Skin of body (tissue), 2 donors: ENCODE measurements around the gene LRRC28. TPM values are rescaled to one million over a fixed set of nuclear protein-coding genes. Genes with fewer than 3 reads are reported as not detected.

Experiments used
- DNase-seq: peaks from one replicate; lab custom pipeline; 2025; lab: John Stamatoyannopoulos, UW
- total RNA-seq: library from RNA; depleted of rRNA; stranded (reverse); fragments of >200 nt; gene quantifications from one replicate; pipeline ENCODE4 v1.2.3, GENCODE V29; 2014

The LRRC28 gene
- total RNA-seq, 1 donor from 2014 or later: 26.0 TPM

- no peak for DNase-seq
Measured at GRCh38 chr15:99434506-99435112, 183.3 kb downstream of the LRRC28 start.

GRCh38 chr15:99435113-99435695, 183.9 kb downstream of the LRRC28 start:
- no peak for DNase-seq

- peak; percentile 16 for DNase-seq
Measured at GRCh38 chr15:99435877-99436541, 184.7 kb downstream of the LRRC28 start.

GRCh38 chr15:99436542-99437314, 185.4 kb downstream of the LRRC28 start:
- DNase-seq: no peak

GRCh38 chr15:99437315-99438223, 186.3 kb downstream of the LRRC28 start:
- no peak for DNase-seq

DNA sequence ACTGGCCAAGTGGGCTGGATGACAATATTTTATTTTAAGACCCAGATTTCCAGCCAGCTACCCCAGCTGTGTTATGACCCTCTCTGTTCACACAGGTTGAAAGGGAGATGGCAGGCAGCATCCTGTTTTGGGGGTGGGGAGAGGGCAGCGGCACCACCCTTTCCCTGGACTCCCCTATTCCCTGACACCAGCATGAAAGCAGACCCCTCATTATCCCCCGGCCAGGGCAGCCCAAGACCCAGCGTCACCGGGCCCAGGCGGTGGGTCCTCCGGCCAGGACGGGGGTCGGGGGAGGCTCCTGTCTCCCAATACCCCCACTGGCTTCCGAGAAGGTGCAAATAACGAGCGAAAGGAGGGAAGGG, 186.9 kb downstream of the LRRC28 start:
- DNase-seq: no peak

DNA sequence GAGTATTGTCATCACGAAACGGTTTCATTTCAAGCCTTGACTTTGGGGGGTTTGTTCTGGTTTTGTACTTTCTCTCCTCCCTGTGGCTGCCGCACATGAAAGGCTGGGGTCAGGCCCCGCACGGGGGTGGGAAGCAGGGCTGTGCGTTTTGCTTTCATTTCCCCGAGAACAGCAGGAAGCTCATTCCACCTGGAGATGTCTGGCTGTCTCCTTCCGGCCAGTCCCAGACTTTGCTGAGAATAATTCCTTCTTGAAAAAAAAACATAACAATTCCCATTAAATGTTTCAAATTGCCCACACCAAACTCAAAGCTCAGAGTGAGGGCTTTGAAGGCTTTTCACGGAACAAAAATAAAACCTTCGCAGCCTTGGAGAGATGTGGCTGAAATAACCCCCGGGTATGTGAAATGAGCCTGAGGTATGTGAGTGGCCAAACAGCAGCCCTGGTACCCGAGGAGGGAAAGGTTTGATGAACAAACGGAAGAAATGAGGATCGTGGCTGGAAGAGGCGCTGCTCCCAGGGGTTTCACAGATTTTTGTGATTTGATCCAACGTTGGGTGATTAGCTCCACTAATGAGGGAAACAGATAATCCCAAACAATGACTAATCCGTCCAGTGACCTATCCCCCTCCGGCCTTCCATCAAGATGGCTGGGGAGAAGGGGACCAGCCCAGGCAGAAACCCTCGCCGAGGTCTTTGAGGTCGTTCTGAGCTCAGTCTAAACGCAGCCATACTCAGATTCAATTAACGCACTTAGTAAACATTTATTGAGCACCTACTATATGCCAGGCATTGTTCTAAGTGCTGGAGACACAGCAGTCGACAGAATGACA, 187.6 kb downstream of the LRRC28 start:
- no peak for DNase-seq

GRCh38 chr15:99439524-99439835, 188.2 kb downstream of the LRRC28 start:
- DNase-seq: no peak

GRCh38 chr15:99440029-99440428, 188.7 kb downstream of the LRRC28 start:
- DNase-seq: no peak

Other genes with a start within 250 kb of the LRRC28 start
- gene PGPEP1L, start 243.7 kb upstream of the LRRC28 start, total RNA-seq: not detected
- gene SYNM, start 146.4 kb upstream of the LRRC28 start, total RNA-seq: 22.0 TPM
- gene TTC23, start 1.9 kb upstream of the LRRC28 start, total RNA-seq: 29.8 TPM